NCI-H1694 (cell line): ENCODE results near the gene NIBAN1.
"Not testable (repeated sequence)": the region's sequence is repeated elsewhere in the genome, so short reads cannot be mapped to it uniquely, and the experiment has no call there.

Experiments
- DNase-seq: peaks from one replicate; lab custom pipeline; 2025; lab: John Stamatoyannopoulos, UW

Gene NIBAN1

DNA sequence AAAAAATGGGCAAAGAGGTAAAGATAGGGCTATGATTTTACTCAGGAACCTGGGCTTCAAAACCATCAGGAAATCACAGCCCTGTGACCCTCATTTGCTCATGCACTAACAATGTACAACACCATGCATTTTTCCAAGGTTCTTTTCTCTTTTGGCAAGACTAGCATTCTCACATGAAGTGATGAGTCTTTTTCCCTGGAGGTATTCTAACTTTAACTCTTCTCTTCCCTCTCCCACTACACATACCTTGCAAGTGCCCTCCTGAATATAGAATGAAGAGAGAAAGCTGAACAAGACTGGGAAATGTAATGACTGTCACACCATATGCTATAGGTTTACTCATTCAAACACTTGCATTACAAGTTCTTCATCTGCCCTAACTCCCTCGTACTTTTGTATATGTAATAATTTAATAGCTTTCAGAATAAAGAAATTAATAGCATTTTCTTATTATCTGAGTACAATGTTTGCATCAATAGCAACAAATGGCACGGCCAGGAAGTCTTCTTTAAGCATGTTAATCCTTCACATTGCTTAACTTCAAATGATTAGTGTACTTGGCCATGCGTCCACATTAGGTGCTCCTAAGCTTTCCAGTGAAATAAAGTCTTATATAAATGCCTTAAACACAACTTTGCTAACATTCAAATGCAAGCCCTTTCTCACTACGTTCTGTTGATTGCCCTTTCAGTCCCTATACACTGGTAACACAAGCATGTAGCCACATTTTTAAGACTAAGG, 1.8 kb downstream of the NIBAN1 start:
- DNase-seq: no peak

- no peak for DNase-seq
Observed at GRCh38 chr1:184971522-184972265, 2.6 kb downstream of the NIBAN1 start.

DNA sequence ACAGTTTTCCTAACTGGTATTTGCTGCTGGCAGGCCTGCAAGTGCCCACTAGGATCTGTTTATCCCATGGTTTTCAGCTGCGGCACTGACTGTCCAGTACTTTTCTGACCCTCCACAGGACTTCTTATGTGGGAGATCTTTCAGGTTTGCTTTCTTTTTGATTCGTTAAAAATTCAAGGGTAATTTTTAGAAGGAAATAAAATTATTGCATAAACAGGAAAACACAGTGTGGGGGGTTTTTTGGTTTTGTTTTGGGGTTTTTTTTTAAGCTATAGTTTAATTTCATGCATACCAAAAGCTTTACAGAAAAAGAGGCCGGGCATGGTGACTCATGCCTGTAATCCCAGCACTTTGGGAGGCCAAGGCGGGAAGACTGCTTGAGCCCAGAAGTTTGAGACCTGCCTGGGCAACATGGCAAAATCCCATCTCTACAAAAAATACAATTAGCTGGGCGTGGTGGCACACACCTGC, 3.6 kb downstream of the NIBAN1 start:
- no peak for DNase-seq

GRCh38 chr1:184966989-184967388, 7.3 kb downstream of the NIBAN1 start:
- DNase-seq: no peak

DNA sequence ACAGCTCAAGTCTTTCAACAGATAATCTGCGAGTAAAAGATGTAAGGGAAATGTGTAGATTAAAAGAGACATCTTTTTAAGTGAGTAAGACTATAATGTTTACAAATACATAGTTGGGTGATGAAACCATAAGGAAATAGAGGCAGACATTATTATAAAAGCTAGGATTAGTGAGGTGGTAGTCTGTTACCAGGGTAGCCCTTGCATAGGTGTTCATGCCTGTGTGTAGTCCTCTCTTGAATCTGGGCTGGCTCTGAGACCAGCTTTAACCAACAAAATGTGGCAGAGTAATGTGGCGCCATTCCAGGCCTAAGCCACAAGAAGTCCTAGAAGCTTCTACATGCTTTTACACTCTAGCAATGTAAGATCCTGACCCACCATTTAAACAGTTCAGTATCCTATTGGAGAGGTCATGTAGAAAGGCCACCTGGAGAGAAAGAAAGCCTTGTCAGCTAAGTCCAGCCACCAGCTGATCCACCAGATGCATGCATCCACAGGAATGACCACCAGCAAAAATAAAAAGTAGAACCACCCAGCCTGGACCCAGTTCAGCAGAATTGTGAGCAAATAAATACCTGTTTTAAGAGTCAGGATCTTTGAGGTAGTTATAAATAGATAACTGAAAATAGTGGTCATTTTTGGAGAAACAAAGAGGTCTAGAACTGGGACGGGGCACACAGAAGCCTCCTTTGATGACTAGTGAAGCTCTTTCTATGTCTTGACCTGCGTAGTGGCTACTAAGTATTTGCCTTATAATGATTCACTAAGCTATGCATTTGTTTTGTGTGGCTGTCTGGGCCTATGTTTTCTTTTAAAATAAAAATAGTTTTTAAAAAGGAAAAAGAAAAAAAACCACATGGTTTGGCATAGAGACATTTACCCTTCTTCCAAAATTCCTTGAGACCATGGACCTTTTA, 8.1 kb downstream of the NIBAN1 start:
- no peak for DNase-seq

- no peak for DNase-seq
Observed at GRCh38 chr1:184965439-184965838, 8.9 kb downstream of the NIBAN1 start.

GRCh38 chr1:184959626-184960025, 14.7 kb downstream of the NIBAN1 start:
- DNase-seq: no peak

GRCh38 chr1:184958554-184959353, 15.6 kb downstream of the NIBAN1 start:
- no peak for DNase-seq

DNA sequence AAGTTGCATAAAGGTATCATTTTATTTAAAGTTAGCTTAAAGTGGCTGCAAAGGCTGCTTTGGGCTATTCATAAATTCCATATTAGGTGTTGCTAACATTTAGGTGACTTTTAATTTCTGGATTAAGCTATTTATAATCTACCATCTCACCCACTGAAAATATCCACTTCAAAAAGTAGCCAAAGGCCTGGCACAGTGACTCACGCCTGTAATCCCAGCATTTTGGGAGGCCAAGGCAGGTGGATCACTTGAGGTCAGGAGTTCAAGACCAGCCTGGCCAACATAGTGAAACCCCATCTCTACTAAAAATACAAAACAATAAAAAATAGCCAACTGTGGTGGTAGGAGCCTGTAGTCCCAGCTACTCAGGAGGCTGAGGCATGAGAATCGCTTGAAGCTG, 16.4 kb downstream of the NIBAN1 start:
- not testable (repeated sequence) for DNase-seq

DNA sequence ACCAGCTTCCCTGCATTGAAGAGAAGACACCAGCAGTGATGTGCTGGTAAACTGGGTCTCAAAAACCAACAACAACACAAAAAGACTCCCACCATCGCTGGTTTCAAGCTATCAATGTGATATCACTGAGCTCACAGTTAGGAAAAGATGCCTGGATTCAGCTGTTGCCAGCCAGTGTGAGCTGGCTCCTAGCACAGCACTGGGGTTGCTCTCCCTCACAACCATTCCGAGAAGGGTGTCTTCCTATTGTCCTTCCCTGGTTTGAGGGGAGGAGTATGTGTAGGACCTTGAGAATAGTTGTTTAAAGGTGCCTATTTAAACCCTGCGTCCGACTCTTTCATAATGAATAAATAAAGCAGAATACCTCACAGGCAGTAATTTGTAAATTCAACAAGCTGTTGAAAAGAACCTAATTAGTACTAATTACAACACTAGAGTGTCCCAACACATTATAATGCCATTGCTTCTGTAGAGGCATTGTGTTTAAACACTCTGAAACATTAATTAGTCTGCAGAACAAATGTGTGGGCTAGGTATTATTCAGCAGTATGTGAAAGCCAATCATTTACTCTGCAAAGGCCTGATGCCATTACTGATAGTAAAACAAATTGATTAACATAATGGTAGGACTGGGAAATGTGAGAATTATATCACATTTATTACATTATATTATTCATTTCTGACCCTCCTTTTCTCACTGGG, 17.2 kb downstream of the NIBAN1 start:
- no peak for DNase-seq

GRCh38 chr1:184954232-184954995, 19.9 kb downstream of the NIBAN1 start:
- DNase-seq: no peak

DNA sequence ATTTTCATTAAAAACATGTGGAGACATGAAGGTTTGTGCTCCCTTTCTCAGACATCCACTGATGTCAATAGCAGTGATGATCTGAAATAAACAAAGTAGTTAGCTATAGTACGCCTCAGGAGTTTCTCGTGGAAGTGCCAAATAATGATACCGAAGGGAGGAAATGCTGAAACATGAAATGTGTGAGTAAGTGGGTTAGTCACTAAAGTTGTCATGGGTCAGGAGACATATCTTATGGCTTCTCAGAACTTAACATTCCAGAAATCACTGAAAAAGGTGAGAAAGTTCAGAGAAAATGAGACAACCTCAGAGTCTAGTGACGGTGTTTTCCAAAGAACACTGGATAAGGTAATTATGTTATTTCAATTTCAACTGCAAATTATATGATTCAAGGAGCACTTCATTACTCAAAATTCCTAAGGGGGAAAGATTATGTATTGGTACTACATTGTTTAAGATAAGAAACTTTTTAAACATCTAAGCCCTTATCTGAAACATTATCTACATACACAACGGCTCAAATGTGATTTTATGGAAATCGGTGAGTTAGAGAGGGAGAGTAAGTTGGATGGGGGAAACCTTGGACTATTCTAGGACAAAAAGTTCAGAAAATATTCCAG, 20.6 kb downstream of the NIBAN1 start:
- no peak for DNase-seq

GRCh38 chr1:184952428-184952827, 21.9 kb downstream of the NIBAN1 start:
- no peak for DNase-seq

GRCh38 chr1:184951788-184952187, 22.5 kb downstream of the NIBAN1 start:
- no peak for DNase-seq

- no peak for DNase-seq
Observed at GRCh38 chr1:184950906-184951305, 23.4 kb downstream of the NIBAN1 start.

DNA sequence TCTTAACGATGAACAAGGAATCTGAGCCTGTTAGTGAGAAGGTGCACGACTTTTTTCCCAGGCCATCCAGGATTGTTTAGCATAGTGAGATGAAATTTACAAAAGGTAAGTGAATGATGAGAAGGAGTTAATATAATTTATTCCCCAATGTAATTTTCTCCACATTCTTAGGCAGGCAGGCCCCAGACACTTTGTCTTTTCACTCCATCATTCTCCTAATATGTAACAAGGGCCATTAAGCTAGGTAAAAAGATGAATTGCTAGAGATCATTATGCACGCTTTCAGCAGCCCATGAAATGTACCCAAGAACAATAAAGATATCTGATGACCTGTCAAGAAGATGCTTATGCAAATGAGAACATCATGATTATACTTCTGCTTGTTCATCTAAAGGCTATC, 24.1 kb downstream of the NIBAN1 start:
- DNase-seq: no peak

GRCh38 chr1:184947497-184948256, 26.6 kb downstream of the NIBAN1 start:
- no peak for DNase-seq

DNA sequence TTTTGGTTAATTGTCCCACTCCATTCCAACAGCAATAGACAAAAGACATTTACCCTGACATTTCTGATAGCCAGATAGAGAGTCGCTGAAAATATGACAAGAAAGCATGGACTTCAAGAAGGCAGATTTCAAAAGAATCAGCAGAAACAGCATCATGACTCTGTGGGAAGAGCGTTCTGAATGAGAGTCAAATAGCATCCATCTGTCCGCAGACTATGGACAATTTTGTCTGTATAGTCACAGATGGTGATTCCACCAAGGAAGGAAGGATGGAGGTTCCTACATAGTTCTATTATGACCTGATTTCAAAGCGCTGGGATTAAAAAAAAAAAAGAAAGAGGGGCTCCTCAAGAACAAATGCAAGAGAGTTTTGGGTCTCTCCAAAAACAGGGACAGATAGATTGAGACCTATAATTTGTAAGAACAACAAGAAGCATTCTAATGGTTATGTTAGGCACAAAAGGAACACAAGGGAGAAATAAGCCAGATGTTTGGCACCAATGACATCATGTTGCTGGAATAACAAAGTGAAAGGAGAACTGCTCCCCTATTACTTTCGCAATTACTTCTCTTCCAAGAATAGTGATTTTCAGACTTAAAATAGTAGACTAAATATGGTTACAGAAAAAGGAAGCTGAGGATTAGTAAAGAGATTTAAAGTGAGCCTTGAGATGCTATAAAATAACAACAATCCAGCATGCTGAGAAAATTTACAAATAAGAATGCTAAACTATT, 28.5 kb downstream of the NIBAN1 start:
- peak; percentile 29 for DNase-seq
